Tongue (tissue), 2 donors: ENCODE data around the gene RHD. TPM values are rescaled to one million over a fixed set of nuclear protein-coding genes. Genes with fewer than 3 reads are reported as not detected.
"Not testable (repeated sequence)": the region's sequence is repeated elsewhere in the genome, so short reads cannot be mapped to it uniquely, and the experiment has no call there.

Experiments used
- DNase-seq: peaks from one replicate; pipeline ENCODE4 v3.0.0-alpha.2; 2015
- total RNA-seq: library from RNA; depleted of rRNA; stranded (reverse); fragments of >200 nt; gene quantifications from one replicate; pipeline ENCODE4 v1.2.3, GENCODE V29; 2014

The RHD gene
- total RNA-seq, 1 donor from 2014 or later = 0.92 TPM

GRCh38 chr1:25308168-25308567 lies 35.9 kb downstream of the RHD start:
- DNase-seq = not testable (repeated sequence)

- DNase-seq = not testable (repeated sequence)
Observed at GRCh38 chr1:25309085-25309484, 36.8 kb downstream of the RHD start.

- not testable (repeated sequence) for DNase-seq
Observed at GRCh38 chr1:25309486-25309885, 37.2 kb downstream of the RHD start.

- DNase-seq = not testable (repeated sequence)
Observed at GRCh38 chr1:25312806-25313470, 40.6 kb downstream of the RHD start.

GRCh38 chr1:25320314-25320938 lies 48.1 kb downstream of the RHD start:
- not testable (repeated sequence) for DNase-seq

- DNase-seq = not testable (repeated sequence)
Observed at GRCh38 chr1:25322127-25322526, 49.8 kb downstream of the RHD start.

GRCh38 chr1:25324407-25324806 lies 52.1 kb downstream of the RHD start:
- not testable (repeated sequence) for DNase-seq

GRCh38 chr1:25327864-25328790 lies 55.8 kb downstream of the RHD start:
- DNase-seq = not testable (repeated sequence)

GRCh38 chr1:25328791-25329185 lies 56.5 kb downstream of the RHD start:
- not testable (repeated sequence) for DNase-seq

- DNase-seq = not testable (repeated sequence)
Observed at GRCh38 chr1:25329336-25329735, 57.0 kb downstream of the RHD start.

GRCh38 chr1:25329950-25330349 lies 57.6 kb downstream of the RHD start:
- DNase-seq = peak; percentile 15

- not testable (repeated sequence) for DNase-seq
Observed at GRCh38 chr1:25336922-25337354, 64.6 kb downstream of the RHD start.

- DNase-seq = peak; percentile 10
Observed at GRCh38 chr1:25337483-25338187, 65.3 kb downstream of the RHD start.

GRCh38 chr1:25338188-25338981 lies 66.1 kb downstream of the RHD start, which contains the start of gene TMEM50A:
Gene TMEM50A, plus strand, starts transcription at chr1:25338334. Its CDS starts 2,153 bp downstream, at chr1:25340487.
- DNase-seq = peak; percentile 93

- no peak for DNase-seq
Observed at GRCh38 chr1:25338986-25339385, 66.7 kb downstream of the RHD start.

GRCh38 chr1:25341746-25342145 lies 69.4 kb downstream of the RHD start:
- DNase-seq = no peak

GRCh38 chr1:25342846-25343245 lies 70.5 kb downstream of the RHD start:
- no peak for DNase-seq

GRCh38 chr1:25343872-25344271 lies 71.6 kb downstream of the RHD start:
- DNase-seq = no peak

GRCh38 chr1:25347556-25347955 lies 75.2 kb downstream of the RHD start:
- no peak for DNase-seq

- DNase-seq = no peak
Observed at GRCh38 chr1:25349606-25350005, 77.3 kb downstream of the RHD start.

GRCh38 chr1:25355841-25356395 lies 83.6 kb downstream of the RHD start:
- DNase-seq = no peak
